Brain microvascular endothelial cell (primary cell): ENCODE results near the gene TMEM151B.

Experiments used
- DNase-seq: peaks from one replicate; pipeline ENCODE4 v3.0.0-alpha.2; 2020
- H3K27ac ChIP-seq: fragments of 250-450 bp; sonication (Bioruptor Pico); 2 replicates; pipeline ENCODE4 v1.5.1; 2020; ENCODE audit warnings: mild to moderate bottlenecking, moderate library complexity
- H3K27me3 ChIP-seq: fragments of 250-450 bp; sonication (Bioruptor Pico); replicated peaks from 2 replicates; pipeline ENCODE4 v1.5.1; 2020; ENCODE audit warnings: mild to moderate bottlenecking
- H3K36me3 ChIP-seq: fragments of 250-450 bp; sonication (Bioruptor Pico); replicated peaks from 2 replicates; pipeline ENCODE4 v1.5.1; 2020; ENCODE audit warnings: mild to moderate bottlenecking
- H3K4me3 ChIP-seq: 2 replicates; pipeline ENCODE4 v1.5.1; 2011; ENCODE audit warnings: low read depth, mild to moderate bottlenecking, control low read depth, low read length, moderate library complexity
- in situ Hi-C: cut with HindIII; loops from 2 replicates; pipeline ENCODE4 v1.10.0; 2017; ENCODE audit warnings: low sequenced_read_pairs, low pct_ligation_motif_present
- TF ChIP-seq, protein P1 (sequence below): IDR thresholded peaks from 2 replicates; pipeline ENCODE4 v1.5.1; 2011; ENCODE audit warnings: low read depth, mild to moderate bottlenecking, moderate library complexity, low read length, control low read depth, inconsistent platforms; ENCODE audit errors: missing control alignments

The TMEM151B gene

DNA sequence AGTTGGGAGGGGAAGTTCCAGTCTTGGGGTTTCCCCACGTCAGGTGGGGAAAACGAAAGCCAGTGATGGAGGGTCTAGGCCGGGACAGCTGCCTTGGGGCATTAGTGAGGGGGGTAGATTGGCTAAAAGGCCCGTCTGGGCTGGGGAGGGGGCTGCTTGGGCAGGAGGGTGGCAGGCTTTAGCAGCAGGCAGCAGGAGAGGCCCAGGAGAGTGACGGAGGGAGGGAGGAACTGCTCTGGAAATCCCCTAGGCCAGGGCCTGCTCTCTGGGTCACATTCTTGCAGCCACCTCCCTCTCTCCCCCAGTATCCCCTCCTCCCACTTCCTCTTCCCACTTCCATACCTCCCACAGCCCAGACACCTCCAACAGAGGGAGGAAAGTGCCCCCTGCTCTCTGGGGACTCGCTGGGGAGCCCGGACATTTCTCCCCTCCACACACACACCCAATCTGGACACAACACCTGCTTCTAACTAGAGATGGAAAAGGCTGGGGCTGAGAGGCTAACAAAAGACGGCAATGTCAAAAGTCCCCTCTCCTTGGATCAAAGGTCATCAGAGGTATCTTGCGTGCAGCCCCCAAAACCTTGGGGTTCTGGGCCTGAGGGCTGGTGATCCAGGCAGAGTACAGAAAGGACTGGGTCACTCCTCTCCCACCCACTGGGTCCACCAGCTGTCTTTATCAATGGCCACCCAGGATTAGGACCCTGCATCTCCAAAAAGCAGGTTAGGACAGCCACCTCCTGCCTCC is 6.7 kb upstream of the TMEM151B start:
- DNase-seq = peak; percentile 16
- Histone ChIP-seq H3K36me3 (peaks cover 3% of the 10 kb centered on the region), H3K4me3 (peak overlapping the region; percentile 20), H3K27me3 (peaks cover 2% of the 10 kb centered on the region), H3K27ac (no peak overlapping the region)
- in situ Hi-C loops = no loop called here
- TF ChIP-seq, protein P1, sequence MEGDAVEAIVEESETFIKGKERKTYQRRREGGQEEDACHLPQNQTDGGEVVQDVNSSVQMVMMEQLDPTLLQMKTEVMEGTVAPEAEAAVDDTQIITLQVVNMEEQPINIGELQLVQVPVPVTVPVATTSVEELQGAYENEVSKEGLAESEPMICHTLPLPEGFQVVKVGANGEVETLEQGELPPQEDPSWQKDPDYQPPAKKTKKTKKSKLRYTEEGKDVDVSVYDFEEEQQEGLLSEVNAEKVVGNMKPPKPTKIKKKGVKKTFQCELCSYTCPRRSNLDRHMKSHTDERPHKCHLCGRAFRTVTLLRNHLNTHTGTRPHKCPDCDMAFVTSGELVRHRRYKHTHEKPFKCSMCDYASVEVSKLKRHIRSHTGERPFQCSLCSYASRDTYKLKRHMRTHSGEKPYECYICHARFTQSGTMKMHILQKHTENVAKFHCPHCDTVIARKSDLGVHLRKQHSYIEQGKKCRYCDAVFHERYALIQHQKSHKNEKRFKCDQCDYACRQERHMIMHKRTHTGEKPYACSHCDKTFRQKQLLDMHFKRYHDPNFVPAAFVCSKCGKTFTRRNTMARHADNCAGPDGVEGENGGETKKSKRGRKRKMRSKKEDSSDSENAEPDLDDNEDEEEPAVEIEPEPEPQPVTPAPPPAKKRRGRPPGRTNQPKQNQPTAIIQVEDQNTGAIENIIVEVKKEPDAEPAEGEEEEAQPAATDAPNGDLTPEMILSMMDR = no peak

GRCh38 chr6:44264154-44265006 is 5.9 kb upstream of the TMEM151B start:
- Histone ChIP-seq H3K4me3 (peak overlapping the region; percentile 74), H3K27ac (no peak overlapping the region), H3K27me3 (peaks cover 11% of the 10 kb centered on the region), H3K36me3 (no peaks in the 10 kb centered on the region)
- DNase-seq = no peak
- in situ Hi-C loops = no loop called here
- TF ChIP-seq, protein P1 = no peak

- in situ Hi-C loops = no loop called here
- H3K27ac ChIP-seq = peak within 1 kb of the TSS; percentile 60
- DNase-seq = peak; percentile 94
- H3K27me3 ChIP-seq = peaks cover 19% of the 10 kb centered on the region
- no peaks in the 10 kb centered on the region for H3K36me3 ChIP-seq
- H3K4me3 ChIP-seq = peak within 1 kb of the TSS; percentile 74
- TF ChIP-seq, protein P1 = peak; percentile 45
Observed at GRCh38 chr6:44265007-44265721, 5.1 kb upstream of the TMEM151B start, which contains the start of gene NFKBIE. NFKBIE (minus strand) TSS chr6:44265551; CDS start chr6:44265346, 205 bp downstream.

DNA sequence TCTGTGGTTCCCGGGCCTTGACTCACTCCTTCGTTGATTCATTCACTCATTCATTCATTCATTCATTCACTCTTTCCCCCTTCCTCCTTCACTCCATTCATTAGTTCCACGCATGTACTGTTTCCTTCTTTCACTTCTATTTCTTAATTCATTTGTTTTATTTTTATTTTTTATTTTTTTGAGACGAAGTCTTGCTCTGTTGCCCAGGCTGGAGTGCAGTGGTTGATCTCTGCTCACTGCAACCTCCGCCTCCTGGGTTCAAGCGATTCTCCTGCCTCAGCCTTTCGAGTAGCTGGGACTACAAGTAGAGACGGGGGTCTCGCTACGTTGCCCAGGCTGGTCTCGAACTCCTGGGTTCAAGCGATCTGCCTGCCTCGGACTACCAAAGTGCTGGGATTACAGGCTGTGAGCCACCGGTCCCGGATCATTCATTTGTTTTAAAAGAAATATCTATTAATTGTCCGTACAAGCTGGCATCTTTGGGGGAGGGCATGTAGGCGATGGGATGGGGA is 4.5 kb upstream of the TMEM151B start:
- no peak for DNase-seq
- in situ Hi-C loops = no loop called here
- Histone ChIP-seq H3K36me3 (no peaks in the 10 kb centered on the region), H3K27me3 (peaks cover 19% of the 10 kb centered on the region), H3K4me3 (no peak overlapping the region), H3K27ac (no peak overlapping the region)
- TF ChIP-seq, protein P1 = no peak

DNA sequence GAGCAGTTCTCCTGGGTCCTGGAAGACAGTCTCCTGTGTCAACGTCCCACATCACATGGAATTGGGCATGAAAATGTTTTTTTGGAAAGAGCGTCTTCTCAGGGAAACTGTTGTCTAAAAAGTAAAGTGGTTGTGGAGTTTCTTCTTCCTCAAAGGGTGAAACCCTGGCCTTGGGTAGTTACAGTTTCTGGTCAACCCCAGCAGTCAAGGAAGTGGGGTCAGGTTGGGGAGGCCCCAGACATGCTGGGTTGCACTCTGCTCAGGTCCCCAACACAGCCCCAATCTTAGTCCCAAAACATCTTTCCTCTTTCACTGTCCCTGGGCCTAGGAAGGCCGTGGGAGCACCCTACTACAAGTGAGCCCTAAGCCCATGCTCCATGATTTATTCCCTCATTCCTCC is 3.9 kb upstream of the TMEM151B start:
- TF ChIP-seq, protein P1 = no peak
- no peak overlapping the region for H3K27ac ChIP-seq
- H3K27me3 ChIP-seq = peaks cover 22% of the 10 kb centered on the region
- no peak overlapping the region for H3K4me3 ChIP-seq
- no peak for DNase-seq
- in situ Hi-C loops = no loop called here
- no peaks in the 10 kb centered on the region for H3K36me3 ChIP-seq
